GM18526 (cell line): Measurements from ENCODE around the gene DDX54.

ENCODE experiments used
- POLR2A ChIP-seq: IDR thresholded peaks from 3 replicates; pipeline ENCODE4 v1.6.1; 2011; ENCODE audit not compliant: insufficient read length; ENCODE audit errors: extremely low read depth

The DDX54 gene

GRCh38 chr12:113133666-113134065 lies 51.6 kb downstream of the DDX54 start:
- TF ChIP-seq POLR2A = no peak

GRCh38 chr12:113133036-113133435 lies 52.2 kb downstream of the DDX54 start:
- no peak for TF ChIP-seq POLR2A

- TF ChIP-seq POLR2A = no peak
Measured at GRCh38 chr12:113131556-113131955, 53.7 kb downstream of the DDX54 start.

GRCh38 chr12:113130457-113131135 lies 54.7 kb downstream of the DDX54 start:
- no peak for TF ChIP-seq POLR2A

GRCh38 chr12:113129664-113130456 lies 55.4 kb downstream of the DDX54 start:
- TF ChIP-seq POLR2A = no peak

- TF ChIP-seq POLR2A = no peak
Measured at GRCh38 chr12:113128802-113129663, 56.2 kb downstream of the DDX54 start.

GRCh38 chr12:113127791-113128199 lies 57.5 kb downstream of the DDX54 start:
- TF ChIP-seq POLR2A = no peak

- no peak for TF ChIP-seq POLR2A
Measured at GRCh38 chr12:113120670-113121370, 64.5 kb downstream of the DDX54 start.

GRCh38 chr12:113119980-113120669 lies 65.2 kb downstream of the DDX54 start:
- TF ChIP-seq POLR2A = no peak

GRCh38 chr12:113118142-113118541 lies 67.1 kb downstream of the DDX54 start:
- no peak for TF ChIP-seq POLR2A

GRCh38 chr12:113116875-113117274 lies 68.4 kb downstream of the DDX54 start:
- TF ChIP-seq POLR2A = no peak

GRCh38 chr12:113115455-113116126 lies 69.7 kb downstream of the DDX54 start:
- no peak for TF ChIP-seq POLR2A

GRCh38 chr12:113114447-113115178 lies 70.7 kb downstream of the DDX54 start:
- TF ChIP-seq POLR2A = no peak
